Fibroblast of skin of left quadriceps (primary cell): ENCODE data around the gene HEXD.
"Not testable (repeated sequence)": the region's sequence is repeated elsewhere in the genome, so short reads cannot be mapped to it uniquely, and the experiment has no call there.

Experiments used
- DNase-seq, 2 experiments: peaks; one replicate each; pipeline ENCODE4 v3.0.0-alpha.2; 2013; ENCODE audit warnings: low read depth in 2 of 2

The HEXD gene

DNA sequence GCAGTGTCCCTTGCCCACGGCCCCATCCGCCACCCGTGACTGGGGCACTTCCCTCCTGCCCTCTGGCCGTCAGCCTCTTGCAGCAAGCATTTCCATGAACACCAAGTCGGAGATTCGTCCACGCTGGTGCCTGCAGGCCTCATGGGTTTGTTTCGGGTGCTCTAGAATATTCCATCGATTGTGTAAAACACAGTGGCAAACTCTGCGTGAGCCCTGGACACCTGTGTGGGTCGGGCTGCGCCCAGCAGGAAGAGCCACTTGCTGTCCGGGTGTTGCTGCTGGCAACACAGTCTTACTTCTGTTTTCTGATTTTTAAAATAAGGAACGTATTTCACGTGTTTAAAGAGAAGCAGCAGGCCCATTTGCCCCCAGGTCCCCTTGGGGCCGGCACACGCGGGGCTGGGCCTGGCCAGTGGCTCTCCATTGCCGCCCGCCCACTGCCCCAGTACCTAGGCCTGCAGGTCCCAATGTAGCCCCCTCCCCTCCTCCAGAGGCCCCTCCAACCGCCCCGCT, 22.4 kb downstream of the HEXD start:
- no peak for DNase-seq

DNA sequence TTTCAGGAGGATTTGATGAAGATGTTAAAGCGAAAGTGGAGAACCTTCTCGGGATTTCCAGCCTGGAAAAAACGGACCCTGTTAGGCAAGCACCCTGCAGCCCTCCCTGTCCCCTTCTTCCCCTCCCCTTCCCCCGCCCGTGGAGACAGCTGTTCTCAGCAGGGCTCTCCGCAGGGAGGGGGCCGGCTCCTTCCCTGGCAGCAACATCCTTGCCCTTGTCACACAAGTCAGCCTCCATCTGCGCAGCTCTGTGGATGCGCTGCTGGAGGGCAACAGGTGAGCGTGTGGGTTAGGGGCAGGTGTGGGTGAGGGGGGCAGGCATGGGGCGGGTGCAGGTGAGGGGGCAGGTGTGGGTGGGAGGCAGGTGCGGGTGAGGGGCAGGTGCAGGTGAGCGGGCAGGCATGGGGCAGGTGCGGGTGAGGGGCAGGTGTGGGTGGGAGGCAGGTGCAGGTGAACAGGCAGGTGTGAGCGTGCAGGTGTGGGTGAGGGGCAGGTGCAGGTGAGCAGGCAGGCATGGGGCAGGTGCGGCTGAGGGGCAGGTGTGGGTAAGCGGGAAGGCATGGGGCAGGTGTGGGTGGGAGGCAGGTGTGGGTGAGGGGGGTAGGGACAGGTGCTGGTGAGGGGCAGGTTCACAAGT, 23.0 kb downstream of the HEXD start:
- DNase-seq: no peak

DNA sequence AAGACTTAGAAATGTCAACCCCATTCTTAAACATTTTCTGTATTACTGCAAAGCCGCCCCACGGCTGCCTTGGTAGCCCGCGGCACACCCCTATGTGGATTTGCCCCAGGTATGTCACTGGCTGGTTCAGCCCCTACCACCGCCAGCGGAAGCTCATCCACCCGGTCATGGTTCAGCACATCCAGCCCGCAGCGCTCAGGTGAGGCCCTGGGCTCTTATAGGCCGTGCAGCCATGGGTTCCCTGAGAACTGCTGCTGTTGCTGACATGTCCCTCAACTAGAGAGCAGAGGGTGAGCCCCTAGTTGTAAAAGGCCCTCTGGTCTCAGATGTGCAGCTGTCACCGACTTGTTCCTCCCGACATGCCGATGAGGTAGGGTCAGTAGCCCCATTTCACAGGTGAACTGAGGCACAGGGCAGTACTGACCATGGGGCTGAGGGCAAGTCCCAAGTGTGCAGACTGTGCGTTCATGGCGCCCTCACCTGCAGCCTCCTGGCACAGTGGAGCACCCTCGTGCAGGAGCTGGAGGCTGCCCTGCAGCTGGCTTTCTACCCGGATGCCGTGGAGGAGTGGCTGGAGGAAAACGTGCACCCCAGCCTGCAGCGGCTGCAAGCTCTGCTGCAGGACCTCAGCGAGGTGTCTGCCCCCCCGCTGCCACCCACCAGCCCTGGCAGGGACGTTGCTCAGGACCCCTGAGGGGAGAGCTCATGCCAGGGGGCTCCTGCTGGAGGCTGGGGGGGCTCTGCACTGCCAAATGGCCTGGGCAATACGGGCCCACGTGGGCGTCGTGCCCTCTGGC, 23.7 kb downstream of the HEXD start:
- DNase-seq: no peak

DNA sequence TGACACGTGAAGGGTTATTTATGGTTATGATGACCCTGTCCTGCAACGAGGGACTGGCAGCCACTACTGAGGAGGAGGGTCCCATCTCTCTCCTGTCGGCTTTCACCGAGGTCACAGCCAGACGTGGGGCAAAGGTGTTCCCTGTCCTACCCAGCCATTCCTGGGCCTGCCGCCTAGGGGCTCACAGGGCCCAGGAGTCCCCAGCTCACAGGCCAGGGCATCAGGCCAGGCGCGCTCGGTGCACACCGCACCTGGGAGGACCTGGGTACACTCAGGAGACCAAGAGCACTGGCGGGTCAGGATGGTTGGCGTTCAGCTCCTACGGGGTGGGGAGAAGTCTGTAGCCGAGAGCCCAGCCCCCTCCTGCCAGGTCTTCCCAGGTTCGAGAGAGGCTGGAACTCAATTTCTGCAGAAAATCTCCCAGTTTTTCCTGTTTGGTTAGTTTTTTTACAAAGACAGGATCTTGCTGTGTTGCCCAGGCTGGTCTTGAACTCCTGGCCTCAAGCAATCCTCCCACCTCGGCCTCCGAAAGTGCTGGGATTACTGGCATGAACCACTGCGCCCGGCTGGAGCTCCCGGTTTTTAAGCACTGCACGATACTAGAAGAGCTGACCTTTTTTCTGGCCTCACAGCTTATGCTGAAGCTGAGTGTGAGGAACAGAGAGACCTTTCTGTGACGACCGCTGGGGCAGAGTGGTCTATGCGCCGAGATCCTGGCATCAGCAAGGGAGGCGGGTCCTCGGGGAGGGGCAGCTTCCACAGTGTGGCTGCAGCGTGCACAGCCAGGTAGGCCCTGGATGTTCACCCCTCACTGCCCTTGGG, 24.7 kb downstream of the HEXD start:
- no peak for DNase-seq

DNA sequence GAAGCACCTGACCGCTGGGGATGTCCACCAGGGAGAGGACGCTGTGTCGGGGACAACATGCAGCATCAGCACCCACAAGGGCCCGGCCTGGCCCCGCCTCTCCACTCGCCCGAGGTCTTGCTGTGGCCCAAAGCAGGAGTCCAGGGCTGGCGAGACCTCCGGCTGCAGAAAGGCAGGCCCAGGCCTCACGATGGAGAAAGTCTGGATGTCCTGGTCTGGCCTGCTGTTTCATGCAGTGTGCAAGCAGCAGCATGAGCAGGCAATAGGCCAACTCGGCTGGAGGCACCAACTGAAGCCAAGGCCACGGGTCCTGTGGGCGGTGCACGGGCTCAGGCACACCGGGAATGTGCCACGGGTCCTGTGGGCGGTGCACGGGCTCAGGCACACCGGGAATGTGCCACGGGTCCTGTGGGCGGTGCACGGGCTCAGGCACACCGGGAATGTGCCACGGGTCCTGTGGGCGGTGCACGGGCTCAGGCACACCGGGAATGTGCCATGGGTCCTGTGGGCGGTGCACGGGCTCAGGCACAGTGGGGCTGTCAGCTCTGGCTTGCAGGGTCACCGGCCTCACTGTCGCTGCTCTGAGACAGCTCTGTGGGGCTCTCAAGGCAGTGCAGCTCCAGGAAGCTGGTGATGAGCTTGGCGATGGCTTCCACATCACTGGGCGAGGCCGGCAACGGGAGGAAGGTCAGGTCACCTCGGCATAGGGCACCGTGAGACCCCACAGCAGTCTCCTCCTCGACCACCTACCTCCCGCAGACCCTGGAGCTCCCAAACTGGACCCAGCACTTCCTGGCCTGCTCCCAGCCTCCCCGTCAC, 25.5 kb downstream of the HEXD start:
- DNase-seq: no peak

DNA sequence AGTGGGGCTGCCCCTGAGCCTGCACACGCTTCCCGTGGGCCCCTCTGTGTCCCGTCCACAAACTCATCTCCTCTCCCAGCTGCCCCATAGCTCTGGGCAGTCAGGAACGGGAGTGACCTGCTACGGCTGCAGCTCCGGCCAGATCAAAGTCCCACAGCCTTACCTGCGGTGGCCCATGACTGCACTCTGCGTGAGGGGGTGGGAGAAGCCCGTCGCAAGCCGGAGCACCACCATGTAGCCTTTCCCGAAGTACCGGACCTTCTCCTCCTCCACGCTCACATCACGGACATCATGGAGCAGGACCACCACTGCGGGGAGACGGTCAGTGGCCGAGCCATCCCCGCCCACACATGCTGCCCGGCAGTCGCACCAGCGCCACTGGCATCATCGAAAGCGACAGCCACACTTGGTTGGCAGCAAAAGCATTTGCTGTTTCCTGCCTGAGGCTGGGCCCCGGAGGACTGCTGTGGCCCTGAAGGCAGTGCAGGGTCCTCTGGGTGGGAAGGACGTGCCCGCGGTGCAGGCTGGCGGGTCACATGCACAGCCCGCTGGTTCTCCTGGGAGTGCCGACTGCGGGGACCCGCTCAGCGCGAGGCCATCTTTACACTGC, 26.2 kb downstream of the HEXD start:
- no peak for DNase-seq

DNA sequence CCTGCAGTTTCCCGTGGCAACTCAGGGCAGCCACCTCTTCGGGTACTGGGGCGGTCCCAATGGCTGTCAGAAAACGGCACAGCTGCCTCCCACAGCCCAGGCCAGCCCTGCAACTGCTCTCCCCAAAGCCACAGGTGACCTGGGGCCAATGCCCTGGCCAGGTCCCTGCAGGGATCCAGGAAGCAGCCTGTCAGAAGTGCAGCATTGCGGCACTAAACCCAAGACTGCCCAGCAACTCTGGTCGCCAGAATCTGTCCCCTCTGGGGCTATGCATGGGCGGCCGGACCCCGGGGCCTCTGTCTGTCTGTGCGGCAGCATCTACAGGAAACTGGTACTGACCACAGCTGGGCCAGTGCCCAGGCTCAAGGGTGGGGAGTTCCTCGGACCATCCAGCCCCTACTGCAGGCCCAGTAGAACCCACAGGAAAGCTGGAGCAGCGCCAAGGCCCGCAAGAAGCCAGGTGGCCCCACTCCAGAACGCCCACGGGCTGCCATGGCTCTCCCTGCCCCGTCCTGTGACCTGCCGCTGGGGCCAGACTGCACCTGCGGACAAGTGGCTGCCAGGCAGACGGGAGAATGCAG, 26.9 kb downstream of the HEXD start:
- DNase-seq: no peak

DNA sequence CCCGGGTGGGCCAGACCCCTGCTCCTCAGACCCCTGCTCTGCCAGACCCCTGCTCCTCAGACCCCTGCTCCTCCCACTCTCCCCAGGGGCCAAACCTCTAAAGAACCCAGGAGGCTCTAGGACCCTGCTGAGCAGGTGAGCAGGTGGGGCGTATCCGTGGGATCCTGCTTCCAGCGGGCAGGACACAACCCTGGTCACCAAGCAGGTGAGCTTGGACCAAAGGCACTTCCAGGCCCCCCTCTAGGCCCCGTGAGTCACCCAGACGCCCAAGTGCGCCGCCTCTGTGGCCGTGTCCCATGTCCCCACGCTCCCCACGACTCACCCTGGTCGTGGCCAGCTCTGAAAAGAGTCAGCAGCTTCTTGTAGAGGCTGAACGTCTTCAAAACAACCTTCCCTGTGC, 27.4 kb downstream of the HEXD start:
- no peak for DNase-seq

DNA sequence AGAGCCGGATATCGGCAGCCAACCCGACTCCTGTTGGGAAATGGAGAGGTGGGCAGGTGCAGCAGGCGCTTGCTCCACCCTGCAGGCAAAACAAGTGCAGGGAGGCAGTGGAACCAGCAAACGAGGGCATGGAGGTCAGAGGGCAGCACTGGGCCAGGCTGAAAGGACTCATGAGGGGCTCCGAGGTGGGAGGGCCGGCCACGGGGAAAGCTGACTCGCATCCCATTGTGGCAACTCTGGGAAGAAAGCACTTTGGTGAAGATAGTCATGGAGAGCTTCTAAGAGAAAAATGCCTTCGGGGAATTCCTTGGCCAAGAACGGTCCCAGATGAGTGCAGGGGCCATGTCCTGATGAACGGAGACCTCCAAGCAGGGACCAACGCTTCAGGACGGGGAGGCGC, 28.0 kb downstream of the HEXD start:
- no peak for DNase-seq

DNA sequence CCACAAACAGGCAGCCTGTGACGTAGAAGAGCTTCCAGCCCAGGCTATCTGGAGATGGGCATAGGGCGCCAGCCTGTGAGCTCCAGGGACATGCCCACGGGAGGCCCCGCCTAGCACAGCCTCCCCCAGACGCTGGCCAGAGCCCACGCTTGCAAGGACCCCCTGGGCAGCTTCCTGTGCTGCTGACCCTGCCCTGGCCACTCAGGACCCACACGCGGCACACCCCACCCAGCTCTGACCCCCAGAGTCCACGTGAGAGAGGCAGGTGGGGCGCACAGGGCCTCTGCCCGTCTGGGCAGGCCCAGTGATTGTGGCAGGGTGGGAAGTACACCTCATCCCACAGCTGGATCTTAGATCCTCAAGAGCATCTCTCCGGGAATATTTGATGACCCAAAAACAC, 28.5 kb downstream of the HEXD start:
- no peak for DNase-seq

DNA sequence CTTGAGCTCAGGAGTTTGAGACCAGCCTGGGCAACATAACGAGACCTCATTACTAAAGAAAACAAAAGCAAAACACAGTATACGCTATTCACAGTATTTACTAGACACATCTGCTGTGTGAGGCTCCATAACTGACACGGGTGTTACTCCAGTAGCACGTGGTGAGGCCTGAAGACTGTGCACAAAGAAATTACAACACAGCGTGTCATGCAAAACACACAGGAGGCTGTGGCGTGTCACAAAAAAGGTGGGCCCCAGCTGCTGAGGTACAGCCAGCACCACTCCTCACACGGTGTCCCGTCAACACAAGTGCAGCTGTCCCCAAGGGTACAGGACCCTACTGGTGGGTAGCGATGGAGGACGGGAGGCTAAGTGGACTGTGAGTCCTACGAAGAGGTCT, 29.7 kb downstream of the HEXD start:
- DNase-seq: no peak

DNA sequence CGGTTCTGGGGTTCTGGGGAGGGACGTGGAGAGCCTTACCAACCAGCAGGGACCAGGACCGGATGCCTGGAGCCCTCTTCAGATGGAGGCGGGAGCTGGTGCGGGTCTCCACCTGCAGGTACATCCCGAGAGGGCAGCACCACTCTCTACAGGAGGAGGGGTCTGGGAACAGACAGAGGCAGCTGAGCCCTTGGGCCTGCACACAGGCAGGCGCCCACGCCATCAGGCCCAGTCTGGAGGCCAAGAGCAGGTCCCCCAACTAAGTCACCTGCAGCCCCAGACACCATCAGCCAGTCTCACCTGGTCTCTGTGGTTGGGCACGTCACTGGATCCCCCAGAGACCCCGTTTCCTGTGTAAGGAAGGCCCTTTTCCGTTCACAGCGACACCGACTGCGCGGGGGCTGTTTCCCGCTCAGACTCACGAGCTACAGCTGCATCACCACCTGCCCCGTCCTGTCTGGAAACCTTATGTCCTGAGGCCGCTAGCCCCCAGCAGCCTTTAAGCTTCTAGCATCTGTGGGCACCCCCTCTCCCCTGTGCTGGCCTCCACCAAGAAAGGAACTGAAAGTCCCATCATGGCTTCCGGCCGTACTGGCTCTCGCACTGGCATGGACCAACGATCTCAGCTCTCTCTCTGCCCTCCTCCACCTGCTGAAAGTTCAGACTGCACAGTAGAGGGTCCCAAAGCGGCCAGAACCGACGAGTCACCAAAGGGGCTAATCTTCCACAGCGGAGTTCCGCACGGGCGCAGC, 31.2 kb downstream of the HEXD start:
- no peak for DNase-seq

DNA sequence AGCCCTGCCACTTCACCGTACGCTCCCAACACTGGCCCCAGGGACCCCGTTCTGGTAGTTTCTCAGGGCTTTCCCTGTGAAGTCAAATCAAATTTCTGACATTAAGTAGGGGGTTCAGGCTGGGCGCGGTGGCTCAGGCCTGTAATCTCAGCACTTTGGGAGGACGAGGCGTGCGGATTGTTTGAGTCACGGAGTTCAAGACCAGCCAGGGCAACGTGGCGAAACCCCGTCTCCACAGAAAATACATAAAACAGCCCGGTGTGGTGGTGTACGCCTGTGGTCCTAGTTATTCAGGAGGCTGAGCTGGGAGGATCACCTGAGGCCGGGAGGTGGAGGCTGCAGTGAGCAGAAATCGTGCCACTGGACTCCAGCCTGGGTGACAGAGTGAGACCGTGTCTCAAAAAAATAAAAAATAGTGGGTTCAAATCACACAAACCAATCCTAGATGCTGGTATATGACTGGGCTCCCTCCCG, 31.8 kb downstream of the HEXD start:
- no peak for DNase-seq

DNA sequence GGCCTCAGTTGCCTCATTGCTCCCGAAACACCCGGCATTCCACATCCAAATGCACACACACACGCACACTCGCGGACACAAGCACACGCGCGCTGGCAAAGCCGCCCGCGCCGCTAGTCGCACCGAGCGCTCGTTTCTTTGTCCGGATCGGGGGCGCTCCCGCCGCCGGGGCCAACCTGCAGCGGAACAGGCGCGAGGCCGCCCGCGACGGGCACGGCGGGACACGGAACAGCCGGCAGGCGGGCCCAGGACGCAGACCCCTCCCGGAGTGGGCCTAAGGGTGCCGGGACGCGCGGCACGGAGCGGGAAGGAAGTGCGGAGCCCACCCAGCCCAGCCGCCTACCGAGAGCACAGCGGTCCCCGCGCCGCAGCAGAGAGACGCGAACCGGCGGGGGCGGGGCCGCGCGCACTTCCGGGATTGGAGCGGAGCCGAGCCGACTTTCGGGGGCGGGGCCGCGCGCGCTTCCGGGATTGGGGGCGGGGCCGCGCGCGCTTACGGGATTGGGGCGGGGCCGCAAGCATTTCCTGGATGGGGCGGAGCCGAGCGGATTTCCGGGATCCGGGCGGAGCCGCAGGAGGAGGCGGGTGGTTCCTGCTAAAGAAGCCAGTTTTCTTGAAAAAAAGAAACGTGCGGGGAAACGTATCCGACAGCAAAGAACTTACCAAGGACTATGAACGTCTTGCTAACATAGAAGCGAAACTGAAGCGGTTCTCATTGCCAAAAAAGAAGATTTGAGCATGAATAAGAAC, 32.4 kb downstream of the HEXD start, which contains the start of gene CYBC1:
Gene CYBC1, minus strand, starts transcription at position 396 of the 750 bp plus-strand sequence. CDS start 1,498 bp downstream, outside the sequence.
- DNase-seq: peak; percentile 89 to 90

DNA sequence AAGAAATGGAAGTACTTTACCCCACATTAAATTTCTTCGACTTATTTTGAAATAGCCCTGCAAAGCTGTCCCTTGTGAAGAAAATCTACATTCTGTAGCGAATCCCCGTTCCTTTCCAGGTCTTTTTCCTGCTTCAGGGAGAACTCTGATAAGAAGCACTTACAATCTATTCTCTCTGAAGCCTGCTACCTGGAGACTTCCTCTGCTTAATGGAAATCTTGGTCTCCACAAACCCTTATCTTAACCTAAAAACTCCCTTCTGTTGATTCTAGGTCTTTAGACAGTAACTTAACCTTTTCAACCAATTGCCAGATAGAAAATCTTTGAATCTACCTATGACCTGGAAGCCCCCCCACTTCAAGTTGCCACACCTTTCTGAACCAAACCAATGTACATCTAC, 34.0 kb downstream of the HEXD start:
- DNase-seq: no peak

DNA sequence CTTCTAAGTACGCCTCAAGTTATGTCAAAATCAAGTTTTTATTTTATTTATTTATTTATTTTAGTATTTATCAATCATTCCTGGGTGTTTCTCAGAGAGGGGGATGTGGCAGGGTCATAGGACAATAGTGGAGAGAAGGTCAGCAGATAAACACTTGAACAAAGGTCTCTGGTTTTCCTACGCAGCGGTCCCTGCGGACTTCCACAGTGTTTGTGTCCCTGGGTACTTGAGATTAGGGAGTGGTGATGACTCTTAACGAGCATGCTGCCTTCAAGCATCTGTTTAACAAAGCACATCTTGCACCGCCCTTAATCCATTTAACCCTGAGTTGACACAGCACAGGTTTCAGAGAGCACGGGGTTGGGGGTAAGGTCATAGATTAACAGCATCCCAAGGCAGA, 35.0 kb downstream of the HEXD start:
- DNase-seq: not testable (repeated sequence)

DNA sequence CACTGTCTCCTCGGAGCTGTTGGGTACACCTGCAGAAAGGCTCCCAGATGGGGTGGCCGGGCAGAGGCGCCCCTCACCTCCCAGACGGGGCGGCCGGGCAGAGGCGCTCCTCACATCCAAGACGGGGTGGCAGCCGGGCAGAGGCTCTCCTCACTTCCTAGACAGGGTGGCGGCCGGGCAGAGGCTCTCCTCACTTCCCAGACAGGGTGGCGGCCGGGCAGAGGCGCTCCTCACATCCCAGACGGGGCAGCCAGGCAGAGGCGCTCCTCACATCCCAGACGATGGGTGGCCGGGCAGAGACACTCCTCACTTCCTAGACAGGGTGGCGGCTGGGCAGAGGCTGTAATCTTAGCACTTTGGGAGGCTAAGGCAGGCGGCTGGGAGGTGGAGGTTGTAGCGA, 35.6 kb downstream of the HEXD start:
- not testable (repeated sequence) for DNase-seq

DNA sequence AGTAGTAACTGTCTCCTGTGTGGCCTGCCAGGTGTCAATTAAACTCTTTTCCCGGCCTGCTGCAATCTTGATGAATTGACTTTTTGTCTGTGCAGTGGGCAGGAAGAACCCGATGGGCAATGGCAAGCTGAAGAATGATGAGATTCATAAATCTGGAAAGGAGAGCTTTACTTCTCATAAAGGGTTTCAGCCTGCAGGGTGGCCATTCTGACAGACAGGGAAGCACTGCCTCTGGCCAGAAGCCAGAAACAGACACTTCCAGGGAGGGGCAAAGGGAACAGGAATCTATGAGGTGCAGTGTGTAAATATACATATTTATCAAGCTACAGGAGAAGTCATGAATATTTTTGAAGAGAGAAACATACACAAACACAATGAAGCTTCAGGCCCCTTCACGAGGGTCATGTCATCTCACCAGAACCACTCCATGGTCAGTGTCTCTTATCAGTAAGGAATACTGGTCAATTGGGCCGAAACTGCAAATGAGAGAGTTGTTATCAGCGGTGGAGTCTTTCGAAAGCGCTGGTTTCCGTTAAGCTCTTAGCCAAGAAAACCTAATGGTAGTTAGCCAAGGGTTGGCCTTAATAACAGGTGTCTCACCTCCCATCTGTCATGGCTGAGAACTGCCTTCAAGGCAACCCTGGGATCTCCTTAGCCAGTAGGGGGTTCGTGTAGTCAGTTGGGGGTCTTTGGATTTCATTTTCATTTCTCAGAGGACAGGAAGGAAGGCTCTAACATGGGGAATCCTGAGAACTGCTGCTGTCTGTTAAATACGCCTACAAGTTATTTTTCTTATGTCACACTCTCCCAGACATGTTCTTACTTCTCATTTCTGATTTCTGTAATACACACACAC, 39.2 kb downstream of the HEXD start:
- no peak for DNase-seq
